ENCODE measurements around the gene TPPP2. TPM values are rescaled to one million over a fixed set of nuclear protein-coding genes. Genes with fewer than 3 reads are reported as not detected.

Gene TPPP2
- total RNA-seq, 1 experiment from 2014 or later, result 0.35 TPM

GRCh38 chr14:21034707-21035106 is 4.7 kb downstream of the TPPP2 start, which contains the start of gene RNASE13 (continued):
- TF ChIP-seq TEAD1 (CRISPR knock-in tag; IDR thresholded peaks at IDR 0.05), result no peak
- TF ChIP-seq CREB1 (CRISPR knock-in tag; IDR thresholded peaks at IDR 0.05), result no peak
- no peak for TF ChIP-seq JAZF1 (CRISPR knock-in tag; IDR thresholded peaks at IDR 0.05)
- no peak for TF ChIP-seq ATF3 (CRISPR knock-in tag; conservative IDR thresholded peaks at IDR 0.05)
- TF ChIP-seq E2F1 (CRISPR knock-in tag; IDR thresholded peaks at IDR 0.05), result no peak

GRCh38 chr14:21036751-21037150 is 6.7 kb downstream of the TPPP2 start:
- no peak for DNase-seq (ENCODE audit: low spot score)
- Mint-ChIP-seq H3K27me3 (ENCODE audit: low read depth) (peaks cover 3% of the 10 kb centered on the region; the same call in 1 of the 2 replicates), H3K36me3 (no peaks in the 10 kb centered on the region), H3K9me3 (no peaks in the 10 kb centered on the region), H3K4me3 (no peak overlapping the region), H3K4me1 (peaks cover 26% of the 10 kb centered on the region), H3K27ac (no peak overlapping the region)
- ATAC-seq, result no peak
- POLR2A ChIA-PET, result no interaction called here
- CTCF ChIA-PET, result interaction anchor here (0.6 to 12.2 kb wide), 3 partner anchors 22 to 75 kb away, joined by 3 to 104 read pairs (median 5); partner anchors contain the start of gene SLC39A2
- no peak for TF ChIP-seq TP53 (CRISPR knock-in tag; IDR thresholded peaks at IDR 0.05)
- TF ChIP-seq TEAD4 (CRISPR knock-in tag; IDR thresholded peaks at IDR 0.05), result no peak
- TF ChIP-seq ESRRA (CRISPR knock-in tag; IDR thresholded peaks at IDR 0.05; ENCODE audit: borderline replicate concordance), result no peak
- no peak for TF ChIP-seq RELA (CRISPR knock-in tag; IDR thresholded peaks at IDR 0.05; ENCODE audit: borderline replicate concordance)
- no peak for TF ChIP-seq NR2C2 (CRISPR knock-in tag; IDR thresholded peaks at IDR 0.05)
- TF ChIP-seq SMAD3 (CRISPR knock-in tag; IDR thresholded peaks at IDR 0.05; ENCODE audit: borderline replicate concordance), result no peak
- no peak for TF ChIP-seq NR3C1 (CRISPR knock-in tag; conservative IDR thresholded peaks at IDR 0.05; ENCODE audit: low read depth)
- no peak for TF ChIP-seq ZNF219 (CRISPR knock-in tag; IDR thresholded peaks at IDR 0.05; ENCODE audit: borderline replicate concordance)
- TF ChIP-seq EMX1 (CRISPR knock-in tag; IDR thresholded peaks at IDR 0.05), result no peak
- TF ChIP-seq HMGXB4 (CRISPR knock-in tag; IDR thresholded peaks at IDR 0.05), result no peak
- TF ChIP-seq CDX4 (CRISPR knock-in tag; IDR thresholded peaks at IDR 0.05; ENCODE audit: borderline replicate concordance), result no peak
- TF ChIP-seq ZSCAN18 (CRISPR knock-in tag; IDR thresholded peaks at IDR 0.05), result no peak
- no peak for TF ChIP-seq FOXJ3 (CRISPR knock-in tag; IDR thresholded peaks at IDR 0.05; ENCODE audit: borderline replicate concordance)
- TF ChIP-seq PRDM15 (CRISPR knock-in tag; IDR thresholded peaks at IDR 0.05), result no peak
- TF ChIP-seq GRHL2 (CRISPR knock-in tag; IDR thresholded peaks at IDR 0.05; ENCODE audit: insufficient replicate concordance, severe bottlenecking), result no peak
- no peak for TF ChIP-seq ETV6 (CRISPR knock-in tag; IDR thresholded peaks at IDR 0.05)
- no peak for TF ChIP-seq RORB (CRISPR knock-in tag; IDR thresholded peaks at IDR 0.05)
- no peak for TF ChIP-seq TEAD1 (CRISPR knock-in tag; IDR thresholded peaks at IDR 0.05)
- no peak for TF ChIP-seq IRF1 (CRISPR knock-in tag; IDR thresholded peaks at IDR 0.05)
